GM12873 (cell line): ENCODE data around the gene PRKG1.

Experiments
- TF ChIP-seq, protein P1 (sequence below): IDR thresholded peaks from 2 replicates; pipeline ENCODE4 v1.5.1; 2012; ENCODE audit warnings: low read depth, mild to moderate bottlenecking, moderate library complexity, low read length, control low read depth; ENCODE audit not compliant: insufficient read depth; ENCODE audit errors: missing control alignments

PRKG1 gene

DNA sequence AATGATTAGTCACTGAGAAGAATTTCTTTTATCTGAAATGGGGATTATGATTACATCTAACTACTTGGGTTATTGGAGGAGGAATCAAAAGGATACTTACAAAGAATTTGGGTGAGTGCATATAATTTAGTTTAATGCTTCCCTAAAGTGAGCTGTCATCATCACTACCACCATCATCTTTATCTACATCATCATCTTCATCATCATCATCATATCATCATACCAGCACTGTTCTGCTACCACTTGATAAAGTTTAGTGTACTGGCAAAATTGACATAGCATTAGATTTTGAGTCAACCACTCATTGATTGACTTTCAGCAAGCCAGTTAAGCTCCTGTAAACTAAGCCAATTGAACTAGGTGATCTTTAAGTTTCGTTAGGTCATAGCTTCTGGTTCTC, 994.2 kb downstream of the PRKG1 start:
- TF ChIP-seq, protein P1, sequence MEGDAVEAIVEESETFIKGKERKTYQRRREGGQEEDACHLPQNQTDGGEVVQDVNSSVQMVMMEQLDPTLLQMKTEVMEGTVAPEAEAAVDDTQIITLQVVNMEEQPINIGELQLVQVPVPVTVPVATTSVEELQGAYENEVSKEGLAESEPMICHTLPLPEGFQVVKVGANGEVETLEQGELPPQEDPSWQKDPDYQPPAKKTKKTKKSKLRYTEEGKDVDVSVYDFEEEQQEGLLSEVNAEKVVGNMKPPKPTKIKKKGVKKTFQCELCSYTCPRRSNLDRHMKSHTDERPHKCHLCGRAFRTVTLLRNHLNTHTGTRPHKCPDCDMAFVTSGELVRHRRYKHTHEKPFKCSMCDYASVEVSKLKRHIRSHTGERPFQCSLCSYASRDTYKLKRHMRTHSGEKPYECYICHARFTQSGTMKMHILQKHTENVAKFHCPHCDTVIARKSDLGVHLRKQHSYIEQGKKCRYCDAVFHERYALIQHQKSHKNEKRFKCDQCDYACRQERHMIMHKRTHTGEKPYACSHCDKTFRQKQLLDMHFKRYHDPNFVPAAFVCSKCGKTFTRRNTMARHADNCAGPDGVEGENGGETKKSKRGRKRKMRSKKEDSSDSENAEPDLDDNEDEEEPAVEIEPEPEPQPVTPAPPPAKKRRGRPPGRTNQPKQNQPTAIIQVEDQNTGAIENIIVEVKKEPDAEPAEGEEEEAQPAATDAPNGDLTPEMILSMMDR: no peak

DNA sequence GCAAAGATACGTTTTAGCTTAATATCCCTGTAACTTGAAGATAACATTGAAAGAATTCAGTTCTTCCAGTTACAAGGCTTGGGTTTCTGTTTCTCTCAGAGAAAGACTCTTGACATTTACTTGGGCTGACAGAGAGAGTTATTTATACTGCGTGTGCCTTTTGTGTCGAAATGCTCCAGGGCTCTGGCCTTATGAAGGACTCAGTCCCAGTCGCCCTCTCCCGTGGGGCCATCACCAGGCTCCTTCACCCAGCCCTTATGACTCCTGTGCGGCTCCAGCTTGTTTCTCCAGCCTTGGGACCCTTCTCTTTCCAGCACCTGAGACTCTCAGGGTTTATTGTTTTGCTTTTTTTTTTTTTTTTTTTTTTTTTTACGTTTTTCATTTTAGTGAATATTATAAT, 997.5 kb downstream of the PRKG1 start:
- TF ChIP-seq, protein P1: no peak

DNA sequence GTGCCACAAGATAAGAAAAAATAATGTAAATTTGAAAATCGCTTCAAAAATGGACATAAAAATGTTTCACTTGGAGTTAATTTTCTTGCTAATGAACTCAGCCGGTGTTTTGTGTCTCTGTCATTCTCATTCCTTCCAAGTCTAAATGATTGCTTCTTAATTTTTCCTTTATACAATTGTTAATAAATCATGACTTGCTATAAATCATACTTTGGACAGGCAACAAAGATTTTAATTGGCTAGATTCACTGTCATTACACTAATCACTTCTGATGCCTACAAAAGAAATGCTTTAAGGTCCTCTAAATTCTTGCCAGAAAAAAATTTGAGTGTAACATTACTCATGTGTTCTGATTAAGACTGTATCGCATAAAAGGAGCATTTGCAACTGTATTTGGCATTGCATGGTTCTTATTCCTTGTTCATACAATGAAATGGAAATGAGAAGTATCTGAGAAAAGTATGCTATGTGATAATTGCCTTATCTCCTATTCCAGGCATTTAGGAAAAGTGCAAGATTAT, 1000.3 kb downstream of the PRKG1 start:
- TF ChIP-seq, protein P1: no peak

DNA sequence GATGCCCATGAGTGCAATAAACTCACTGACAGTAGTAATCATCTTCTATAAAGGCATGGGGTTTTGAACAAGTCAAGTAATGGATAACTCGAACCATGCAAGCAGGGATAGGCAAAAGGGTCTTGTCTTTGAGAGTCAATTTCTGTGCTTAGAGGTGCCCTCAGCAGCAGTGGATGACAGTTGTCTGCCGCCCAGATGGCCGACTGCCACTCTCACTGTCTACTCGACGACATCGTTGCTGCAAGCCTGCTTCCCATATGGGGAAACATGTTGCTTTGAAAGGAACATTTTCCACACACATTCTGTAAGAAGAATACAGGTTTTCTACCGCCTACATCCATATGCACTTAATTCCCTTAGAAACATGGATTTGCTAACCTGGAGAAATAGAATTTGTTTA, 1003.5 kb downstream of the PRKG1 start:
- TF ChIP-seq, protein P1: no peak

DNA sequence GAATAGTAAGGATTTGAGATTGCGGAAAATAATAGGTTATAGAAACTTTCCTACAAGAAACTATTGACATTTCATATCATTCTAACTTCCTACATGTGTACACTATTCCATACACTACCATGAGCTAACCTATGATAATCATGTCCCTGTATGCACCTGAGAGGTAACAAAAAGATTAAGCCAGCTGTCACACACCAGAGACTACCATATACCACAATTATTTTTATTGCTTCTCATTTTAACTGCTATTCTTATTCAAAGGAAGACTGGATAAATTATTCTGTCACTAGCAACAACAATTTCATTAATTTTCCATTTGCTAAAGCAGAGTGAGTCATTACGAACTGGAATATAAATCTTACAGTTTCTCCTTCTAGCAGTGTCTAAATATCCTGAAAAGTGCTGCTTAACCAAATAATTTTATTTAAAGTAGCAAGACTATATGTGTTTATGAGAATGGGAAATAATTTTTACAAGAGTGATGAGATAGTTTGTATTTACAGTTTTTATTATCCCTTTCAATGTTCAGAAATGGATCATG, 1004.2 kb downstream of the PRKG1 start:
- TF ChIP-seq, protein P1: no peak

DNA sequence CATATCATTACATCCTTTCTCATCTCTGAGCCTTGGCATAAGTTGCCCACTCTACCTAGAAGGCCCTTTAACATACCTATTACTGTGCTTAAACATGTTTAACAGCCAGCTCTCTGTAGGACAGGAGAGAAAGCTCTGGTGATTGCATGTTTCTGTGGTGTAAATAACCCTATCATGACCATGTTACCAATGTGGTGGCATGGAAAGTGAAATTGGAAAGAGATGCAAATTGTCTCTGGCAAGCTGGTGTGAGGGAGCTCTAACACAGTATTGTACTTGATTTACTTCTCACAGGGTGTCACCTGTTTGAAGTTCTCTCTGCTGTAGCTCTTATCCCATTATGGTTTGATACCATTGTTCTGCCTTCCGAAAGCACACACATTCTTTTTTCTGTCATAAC, 1008.0 kb downstream of the PRKG1 start:
- TF ChIP-seq, protein P1: no peak

DNA sequence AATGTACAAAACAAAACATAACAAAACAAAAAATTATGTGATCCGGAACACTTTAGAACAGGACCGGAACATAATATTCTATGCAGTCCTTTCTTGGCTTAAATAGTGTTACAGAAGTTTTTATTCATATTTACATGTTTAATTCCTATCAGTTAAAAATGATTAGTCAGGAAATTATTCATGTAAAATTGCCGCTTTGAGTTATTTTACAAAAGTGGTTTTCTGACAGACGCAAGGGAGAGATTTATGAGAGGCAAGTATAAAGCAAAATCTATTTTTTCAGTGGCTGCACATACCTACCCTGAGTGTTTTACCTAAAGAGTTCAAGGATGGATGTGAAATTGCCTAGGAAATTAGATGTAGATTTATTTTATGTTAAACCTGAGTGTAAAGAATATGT, 1009.1 kb downstream of the PRKG1 start:
- TF ChIP-seq, protein P1: no peak
